HG03558 (cell line): ENCODE measurements around the gene CNTN5.

ENCODE experiments used
- ATAC-seq: cut with Tn5 transposase; IDR thresholded peaks from one replicate; pipeline ENCODE4 v1.9.1; 2021; ENCODE audit warnings: moderate number of reproducible peaks; ENCODE audit not compliant: unreplicated experiment; ENCODE audit errors: extremely low read depth

The CNTN5 gene

GRCh38 chr11:99571094-99571493 is 550.3 kb downstream of the CNTN5 start:
- no peak for ATAC-seq

- ATAC-seq: no peak
Measured at GRCh38 chr11:99584830-99585229, 564.1 kb downstream of the CNTN5 start.

GRCh38 chr11:99585606-99586005 is 564.9 kb downstream of the CNTN5 start:
- no peak for ATAC-seq

GRCh38 chr11:99589771-99590170 is 569.0 kb downstream of the CNTN5 start:
- ATAC-seq: no peak

- ATAC-seq: no peak
Measured at GRCh38 chr11:99592266-99592665, 571.5 kb downstream of the CNTN5 start.

GRCh38 chr11:99593197-99593596 is 572.4 kb downstream of the CNTN5 start:
- ATAC-seq: no peak

- ATAC-seq: no peak
Measured at GRCh38 chr11:99601179-99601578, 580.4 kb downstream of the CNTN5 start.

- no peak for ATAC-seq
Measured at GRCh38 chr11:99614352-99614751, 593.6 kb downstream of the CNTN5 start.

- no peak for ATAC-seq
Measured at GRCh38 chr11:99630629-99631028, 609.9 kb downstream of the CNTN5 start.

- ATAC-seq: no peak
Measured at GRCh38 chr11:99631618-99632017, 610.9 kb downstream of the CNTN5 start.

- no peak for ATAC-seq
Measured at GRCh38 chr11:99632969-99633368, 612.2 kb downstream of the CNTN5 start.

GRCh38 chr11:99634581-99634980 is 613.8 kb downstream of the CNTN5 start:
- no peak for ATAC-seq

- ATAC-seq: no peak
Measured at GRCh38 chr11:99638073-99638553, 617.4 kb downstream of the CNTN5 start.

- no peak for ATAC-seq
Measured at GRCh38 chr11:99640671-99641070, 619.9 kb downstream of the CNTN5 start.

- no peak for ATAC-seq
Measured at GRCh38 chr11:99645934-99646333, 625.2 kb downstream of the CNTN5 start.

- no peak for ATAC-seq
Measured at GRCh38 chr11:99670067-99670676, 649.4 kb downstream of the CNTN5 start.

GRCh38 chr11:99671808-99672409 is 651.2 kb downstream of the CNTN5 start:
- no peak for ATAC-seq

- no peak for ATAC-seq
Measured at GRCh38 chr11:99676292-99676691, 655.5 kb downstream of the CNTN5 start.

GRCh38 chr11:99682171-99682570 is 661.4 kb downstream of the CNTN5 start:
- no peak for ATAC-seq

- ATAC-seq: no peak
Measured at GRCh38 chr11:99682646-99683045, 661.9 kb downstream of the CNTN5 start.

- ATAC-seq: no peak
Measured at GRCh38 chr11:99683933-99684332, 663.2 kb downstream of the CNTN5 start.

GRCh38 chr11:99686838-99687237 is 666.1 kb downstream of the CNTN5 start:
- no peak for ATAC-seq
